Measurements from ENCODE around the gene CCDC124.
"Not testable (repeated sequence)": the region's sequence is repeated elsewhere in the genome, so short reads cannot be mapped to it uniquely, and the experiment has no call there.

Gene CCDC124

GRCh38 chr19:17954401-17954800, 21.6 kb downstream of the CCDC124 start:
- DNase-seq: no peak

- DNase-seq: no peak
These were observed 24.5 kb downstream of the CCDC124 start for GRCh38 chr19:17957149-17957849.

- DNase-seq: no peak
These were observed 25.1 kb downstream of the CCDC124 start for GRCh38 chr19:17957885-17958284.

GRCh38 chr19:17963936-17964691, 31.3 kb downstream of the CCDC124 start:
- no peak for DNase-seq

GRCh38 chr19:17965370-17966128, 32.7 kb downstream of the CCDC124 start:
- DNase-seq: no peak

- no peak for DNase-seq
These were observed 33.3 kb downstream of the CCDC124 start for GRCh38 chr19:17966129-17966483.

GRCh38 chr19:17966550-17967256, 33.9 kb downstream of the CCDC124 start, which contains the start of gene KCNN1:
KCNN1 (plus strand) TSS chr19:17967107; CDS start chr19:17973889, 6,782 bp downstream.
- peak; percentile 5 for DNase-seq

- no peak for DNase-seq
These were observed 34.6 kb downstream of the CCDC124 start for GRCh38 chr19:17967257-17968051.

GRCh38 chr19:17968362-17968761, 35.5 kb downstream of the CCDC124 start:
- DNase-seq: no peak

- DNase-seq: no peak
These were observed 36.4 kb downstream of the CCDC124 start for GRCh38 chr19:17969096-17969792.

GRCh38 chr19:17972230-17972629, 39.4 kb downstream of the CCDC124 start:
- no peak for DNase-seq

- no peak for DNase-seq
These were observed 40.9 kb downstream of the CCDC124 start for GRCh38 chr19:17973759-17974158.

GRCh38 chr19:17974551-17974950, 41.7 kb downstream of the CCDC124 start:
- no peak for DNase-seq

GRCh38 chr19:17975032-17975431, 42.2 kb downstream of the CCDC124 start:
- DNase-seq: no peak

GRCh38 chr19:17977021-17977420, 44.2 kb downstream of the CCDC124 start:
- DNase-seq: no peak

- DNase-seq: no peak
These were observed 44.7 kb downstream of the CCDC124 start for GRCh38 chr19:17977488-17977887.

GRCh38 chr19:17981611-17982010, 48.8 kb downstream of the CCDC124 start:
- DNase-seq: no peak

GRCh38 chr19:17982430-17982829, 49.6 kb downstream of the CCDC124 start:
- DNase-seq: no peak

GRCh38 chr19:17985037-17985818, 52.4 kb downstream of the CCDC124 start:
- no peak for DNase-seq

- DNase-seq: not testable (repeated sequence)
These were observed 53.8 kb downstream of the CCDC124 start for GRCh38 chr19:17986569-17986968.

All from fibroblast of skin of scalp (primary cell).